Measurements from ENCODE around the gene PLCB4. TPM values are rescaled to one million over a fixed set of nuclear protein-coding genes. Genes with fewer than 3 reads are reported as not detected.

PLCB4 gene
- total RNA-seq, 1 experiment from 2014 or later: 12.6 TPM

- no peak for ATAC-seq
- Mint-ChIP-seq H3K36me3 (no peaks in the 10 kb centered on the region), H3K4me3 (no peak overlapping the region), H3K27ac (no peak overlapping the region), H3K9me3 (no peaks in the 10 kb centered on the region), H3K4me1 (peaks cover 13% of the 10 kb centered on the region), H3K27me3 (ENCODE audit: low read depth) (peaks cover 41% of the 10 kb centered on the region)
- CTCF ChIA-PET: interaction anchor here (1.3 kb wide), 1 partner anchor 33 kb away, joined by 3 read pairs; no protein-coding TSS in a partner anchor
- no peak for TF ChIP-seq GTF2I (CRISPR knock-in tag; conservative IDR thresholded peaks at IDR 0.05)
- TF ChIP-seq ELF4 (CRISPR knock-in tag; IDR thresholded peaks at IDR 0.05; ENCODE audit: low read depth): no peak
- TF ChIP-seq PRRX2 (CRISPR knock-in tag; IDR thresholded peaks at IDR 0.05): no peak
- no peak for TF ChIP-seq NR2C2 (CRISPR knock-in tag; IDR thresholded peaks at IDR 0.05)
- TF ChIP-seq ZSCAN18 (CRISPR knock-in tag; IDR thresholded peaks at IDR 0.05): no peak
- TF ChIP-seq ZNF425 (CRISPR knock-in tag; conservative IDR thresholded peaks at IDR 0.05): no peak
- TF ChIP-seq SMAD3 (CRISPR knock-in tag; IDR thresholded peaks at IDR 0.05; ENCODE audit: borderline replicate concordance): no peak
- no peak for TF ChIP-seq ATF3 (CRISPR knock-in tag; conservative IDR thresholded peaks at IDR 0.05)
- no peak for TF ChIP-seq ESRRA (CRISPR knock-in tag; IDR thresholded peaks at IDR 0.05; ENCODE audit: borderline replicate concordance)
- TF ChIP-seq TCF7 (CRISPR knock-in tag; IDR thresholded peaks at IDR 0.05; ENCODE audit: low read depth): no peak
- no peak for TF ChIP-seq NFYB (CRISPR knock-in tag; conservative IDR thresholded peaks at IDR 0.05; ENCODE audit: low read depth)
- TF ChIP-seq CDX4 (CRISPR knock-in tag; IDR thresholded peaks at IDR 0.05; ENCODE audit: borderline replicate concordance): no peak
- TF ChIP-seq AR (CRISPR knock-in tag; IDR thresholded peaks at IDR 0.05): no peak
- TF ChIP-seq KAT7 (CRISPR knock-in tag; IDR thresholded peaks at IDR 0.05; ENCODE audit: borderline replicate concordance): no peak
- TF ChIP-seq USF2 (CRISPR knock-in tag; IDR thresholded peaks at IDR 0.05): no peak
- TF ChIP-seq RORB (CRISPR knock-in tag; IDR thresholded peaks at IDR 0.05): no peak
- no peak for TF ChIP-seq ETV6 (CRISPR knock-in tag; IDR thresholded peaks at IDR 0.05)
- TF ChIP-seq GABPB1 (CRISPR knock-in tag; IDR thresholded peaks at IDR 0.05): no peak
- no peak for TF ChIP-seq MLX (CRISPR knock-in tag; IDR thresholded peaks at IDR 0.05)
- no peak for TF ChIP-seq ZNF138 (CRISPR knock-in tag; conservative IDR thresholded peaks at IDR 0.05)
- POLR2A ChIA-PET: no interaction called here
- no peak for DNase-seq (ENCODE audit: low spot score)
These were observed 432.6 kb downstream of the PLCB4 start for GRCh38 chr20:9501473-9501872.

All from WTC11 (cell line).